Thyroid gland (tissue), 4 donors: ENCODE data around the gene CTNNA3.

Source experiments
- CTCF ChIP-seq, 6 experiments: fragments of 200-600 bp in 3 of 6; fragments of 450-650 bp in 3 of 6; sonication (generic) in 3 of 6; IDR thresholded peaks; one replicate each; pipeline ENCODE4 v1.5.1; 2016 to 2019; ENCODE audit warnings: antibody characterized with exemption in 6 of 6, mild to moderate bottlenecking in 2 of 6, inconsistent platforms in 1 of 6, moderate library complexity in 1 of 6
- POLR2A ChIP-seq, 2 donors: fragments of 450-650 bp; IDR thresholded peaks; one replicate each; pipeline ENCODE4 v1.6.1; 2017; ENCODE audit warnings: antibody characterized with exemption in 2 of 2, mild to moderate bottlenecking in 2 of 2, moderate library complexity in 1 of 2

GRCh38 chr10:66538908-66539307 lies 1157.1 kb downstream of the CTNNA3 start:
- no peak for TF ChIP-seq CTCF (IDR thresholded peaks at IDR 0.05)
- TF ChIP-seq POLR2A (IDR thresholded peaks at IDR 0.05): no peak
